Measurements from ENCODE around the gene PARD3B.

DNA sequence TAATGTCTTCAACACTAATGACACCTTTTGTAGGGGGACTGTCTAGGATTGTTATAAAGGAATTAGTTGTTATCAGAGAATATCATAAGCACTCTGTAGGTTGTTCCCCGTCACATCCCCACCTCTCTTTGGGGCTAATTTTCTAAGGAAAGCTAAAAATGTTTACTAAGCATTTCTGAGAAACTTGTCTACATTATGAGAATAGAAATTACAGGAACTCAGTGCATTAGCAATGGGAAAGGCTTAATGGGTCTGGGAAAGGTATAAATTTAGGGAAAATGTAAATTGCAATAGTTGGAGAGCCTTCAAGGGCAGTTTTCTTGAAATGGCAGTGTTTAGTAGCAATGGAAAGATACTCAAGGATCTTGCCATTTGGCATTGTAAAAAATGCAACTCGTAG lies 879.8 kb downstream of the PARD3B start:
- TF ChIP-seq, protein P1, sequence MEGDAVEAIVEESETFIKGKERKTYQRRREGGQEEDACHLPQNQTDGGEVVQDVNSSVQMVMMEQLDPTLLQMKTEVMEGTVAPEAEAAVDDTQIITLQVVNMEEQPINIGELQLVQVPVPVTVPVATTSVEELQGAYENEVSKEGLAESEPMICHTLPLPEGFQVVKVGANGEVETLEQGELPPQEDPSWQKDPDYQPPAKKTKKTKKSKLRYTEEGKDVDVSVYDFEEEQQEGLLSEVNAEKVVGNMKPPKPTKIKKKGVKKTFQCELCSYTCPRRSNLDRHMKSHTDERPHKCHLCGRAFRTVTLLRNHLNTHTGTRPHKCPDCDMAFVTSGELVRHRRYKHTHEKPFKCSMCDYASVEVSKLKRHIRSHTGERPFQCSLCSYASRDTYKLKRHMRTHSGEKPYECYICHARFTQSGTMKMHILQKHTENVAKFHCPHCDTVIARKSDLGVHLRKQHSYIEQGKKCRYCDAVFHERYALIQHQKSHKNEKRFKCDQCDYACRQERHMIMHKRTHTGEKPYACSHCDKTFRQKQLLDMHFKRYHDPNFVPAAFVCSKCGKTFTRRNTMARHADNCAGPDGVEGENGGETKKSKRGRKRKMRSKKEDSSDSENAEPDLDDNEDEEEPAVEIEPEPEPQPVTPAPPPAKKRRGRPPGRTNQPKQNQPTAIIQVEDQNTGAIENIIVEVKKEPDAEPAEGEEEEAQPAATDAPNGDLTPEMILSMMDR (IDR thresholded peaks at IDR 0.05; ENCODE audit: low read depth, low read length, poor library complexity, severe bottlenecking), result no peak
- TF ChIP-seq EZH2phosphoT487 (IDR thresholded peaks at IDR 0.05; ENCODE audit: borderline replicate concordance, low read length), result no peak
